ENCODE results near the gene EPB41L4B. TPM values are rescaled to one million over a fixed set of nuclear protein-coding genes. Genes with fewer than 3 reads are reported as not detected.

EPB41L4B gene
- total RNA-seq, 2 donors from 2014 or later, result 6.4 to 6.6 TPM

- H3K9me3 Mint-ChIP-seq, result no peaks in the 10 kb centered on the region
- Histone ChIP-seq H3K36me3 (ENCODE audit: control insufficient read depth, insufficient read depth, low read length) (no peaks in the 10 kb centered on the region), H3K4me3 (ENCODE audit: low read length) (no peak overlapping the region), H3K4me1 (ENCODE audit: control insufficient read depth, insufficient read depth, low read length) (no peaks in the 10 kb centered on the region), H3K9ac (ENCODE audit: extremely low read depth, low read length, poor library complexity, severe bottlenecking) (no peak overlapping the region), H3K27ac (ENCODE audit: low read depth, low read length) (no peak overlapping the region), H3K9me3 (ENCODE audit: control insufficient read depth, low read length) (no peaks in the 10 kb centered on the region), H3K27me3 (ENCODE audit: control insufficient read depth, insufficient read depth, low read length, poor library complexity, severe bottlenecking) (no peaks in the 10 kb centered on the region)
- TF ChIP-seq CTCF (conservative IDR thresholded peaks at IDR 0.05), result peak; percentile 32
- no peak overlapping the region for H3K27ac Mint-ChIP-seq
- no peaks in the 10 kb centered on the region for H3K36me3 Mint-ChIP-seq (ENCODE audit: low read depth)
- WGBS, 2 experiments (ENCODE audit: insufficient coverage in 1 of 2, insufficient read length in 1 of 2), result 86 to 95% methylated on average over 3 to 7 of the region's 7 CpGs
- H3K27me3 Mint-ChIP-seq (ENCODE audit: insufficient read depth), result no peaks in the 10 kb centered on the region
- no peak overlapping the region for H3K4me3 Mint-ChIP-seq
- peaks cover 4% of the 10 kb centered on the region for H3K4me1 Mint-ChIP-seq
- no peak for DNase-seq
Observed at GRCh38 chr9:109248133-109248581, 72.7 kb downstream of the EPB41L4B start.

- no peak overlapping the region for H3K27ac Mint-ChIP-seq
- no peaks in the 10 kb centered on the region for H3K36me3 Mint-ChIP-seq (ENCODE audit: low read depth)
Observed at GRCh38 chr9:109247228-109247627, 73.6 kb downstream of the EPB41L4B start.

GRCh38 chr9:109246533-109246932, 74.3 kb downstream of the EPB41L4B start:
- Mint-ChIP-seq H3K4me1 (peaks cover 4% of the 10 kb centered on the region), H3K4me3 (no peak overlapping the region), H3K36me3 (ENCODE audit: low read depth) (no peaks in the 10 kb centered on the region), H3K27ac (no peak overlapping the region), H3K27me3 (ENCODE audit: insufficient read depth) (no peaks in the 10 kb centered on the region), H3K9me3 (no peaks in the 10 kb centered on the region)
- H3K27ac ChIP-seq (ENCODE audit: low read depth, low read length), result no peak overlapping the region
- H3K9me3 ChIP-seq (ENCODE audit: control insufficient read depth, low read length), result no peaks in the 10 kb centered on the region
- no peak for DNase-seq
- H3K36me3 ChIP-seq (ENCODE audit: control insufficient read depth, insufficient read depth, low read length), result no peaks in the 10 kb centered on the region
- H3K27me3 ChIP-seq (ENCODE audit: control insufficient read depth, insufficient read depth, low read length, poor library complexity, severe bottlenecking), result no peaks in the 10 kb centered on the region
- no peaks in the 10 kb centered on the region for H3K4me1 ChIP-seq (ENCODE audit: control insufficient read depth, insufficient read depth, low read length)
- H3K4me3 ChIP-seq (ENCODE audit: low read length), result no peak overlapping the region
- 83 to 89% methylated on average over 5 to 6 of the region's 6 CpGs for WGBS, 2 experiments (ENCODE audit: insufficient coverage in 1 of 2, insufficient read length in 1 of 2)
- no peak overlapping the region for H3K9ac ChIP-seq (ENCODE audit: extremely low read depth, low read length, poor library complexity, severe bottlenecking)
- no peak for TF ChIP-seq CTCF (conservative IDR thresholded peaks at IDR 0.05)

More at GRCh38 chr9:109247228-109247627, 73.6 kb downstream of the EPB41L4B start:
- H3K27ac ChIP-seq (ENCODE audit: low read depth, low read length), result no peak overlapping the region
- no peak overlapping the region for H3K9ac ChIP-seq (ENCODE audit: extremely low read depth, low read length, poor library complexity, severe bottlenecking)
- H3K4me1 ChIP-seq (ENCODE audit: control insufficient read depth, insufficient read depth, low read length), result no peaks in the 10 kb centered on the region
- no peak overlapping the region for H3K4me3 ChIP-seq (ENCODE audit: low read length)
- H3K4me3 Mint-ChIP-seq, result no peak overlapping the region
- no peak for TF ChIP-seq CTCF (conservative IDR thresholded peaks at IDR 0.05)
- no peaks in the 10 kb centered on the region for H3K27me3 Mint-ChIP-seq (ENCODE audit: insufficient read depth)
- no peaks in the 10 kb centered on the region for H3K9me3 ChIP-seq (ENCODE audit: control insufficient read depth, low read length)
- H3K36me3 ChIP-seq (ENCODE audit: control insufficient read depth, insufficient read depth, low read length), result no peaks in the 10 kb centered on the region
- DNase-seq, result no peak
- H3K27me3 ChIP-seq (ENCODE audit: control insufficient read depth, insufficient read depth, low read length, poor library complexity, severe bottlenecking), result no peaks in the 10 kb centered on the region
- H3K9me3 Mint-ChIP-seq, result no peaks in the 10 kb centered on the region
- H3K4me1 Mint-ChIP-seq, result peaks cover 4% of the 10 kb centered on the region
